ENCODE results near the gene CCDC134.
"Not testable (repeated sequence)": the region's sequence is repeated elsewhere in the genome, so short reads cannot be mapped to it uniquely, and the experiment has no call there.

Gene CCDC134

DNA sequence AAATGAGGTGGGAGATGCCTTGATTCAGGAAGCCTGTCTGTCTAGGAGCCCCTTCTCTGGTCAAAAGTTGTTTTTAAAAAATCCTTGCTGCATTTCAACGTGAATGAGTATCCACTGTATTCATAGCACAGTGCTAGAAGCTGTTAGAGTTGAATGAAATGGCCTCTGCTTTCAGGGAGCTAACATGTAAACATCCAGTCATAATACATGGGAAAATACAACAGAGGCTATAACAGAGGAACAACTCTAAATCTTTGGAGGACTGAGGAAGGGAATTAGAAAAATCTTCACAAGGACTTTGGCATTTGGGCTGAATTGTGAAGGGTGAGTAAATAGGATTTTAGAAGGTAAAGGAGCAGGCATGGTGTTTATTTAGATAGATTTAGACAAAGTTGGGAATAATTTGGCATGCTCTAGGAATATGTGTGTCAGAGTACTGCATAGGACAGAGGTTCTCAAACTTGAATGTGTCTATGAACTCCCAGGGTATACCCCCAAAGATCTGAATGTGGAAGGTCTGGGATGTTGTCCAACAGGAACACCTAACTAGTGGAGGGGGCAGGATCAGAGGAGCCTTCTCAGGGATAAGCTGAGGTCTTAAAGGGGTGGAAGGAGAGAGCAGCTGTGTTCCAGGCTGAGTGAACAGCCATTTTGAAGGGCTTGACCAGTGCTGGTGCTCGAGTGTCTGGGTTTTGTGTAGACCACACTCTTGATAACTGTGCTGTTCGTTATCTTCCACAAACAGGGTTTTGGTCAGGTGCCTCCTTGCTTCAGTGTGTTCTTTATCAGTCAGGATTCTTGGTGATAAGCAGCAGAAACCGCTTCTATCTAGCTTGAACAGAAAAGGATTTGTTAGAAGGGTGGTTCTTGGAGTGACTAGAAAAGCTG, 45.1 kb downstream of the CCDC134 start:
- no peak for DNase-seq

DNA sequence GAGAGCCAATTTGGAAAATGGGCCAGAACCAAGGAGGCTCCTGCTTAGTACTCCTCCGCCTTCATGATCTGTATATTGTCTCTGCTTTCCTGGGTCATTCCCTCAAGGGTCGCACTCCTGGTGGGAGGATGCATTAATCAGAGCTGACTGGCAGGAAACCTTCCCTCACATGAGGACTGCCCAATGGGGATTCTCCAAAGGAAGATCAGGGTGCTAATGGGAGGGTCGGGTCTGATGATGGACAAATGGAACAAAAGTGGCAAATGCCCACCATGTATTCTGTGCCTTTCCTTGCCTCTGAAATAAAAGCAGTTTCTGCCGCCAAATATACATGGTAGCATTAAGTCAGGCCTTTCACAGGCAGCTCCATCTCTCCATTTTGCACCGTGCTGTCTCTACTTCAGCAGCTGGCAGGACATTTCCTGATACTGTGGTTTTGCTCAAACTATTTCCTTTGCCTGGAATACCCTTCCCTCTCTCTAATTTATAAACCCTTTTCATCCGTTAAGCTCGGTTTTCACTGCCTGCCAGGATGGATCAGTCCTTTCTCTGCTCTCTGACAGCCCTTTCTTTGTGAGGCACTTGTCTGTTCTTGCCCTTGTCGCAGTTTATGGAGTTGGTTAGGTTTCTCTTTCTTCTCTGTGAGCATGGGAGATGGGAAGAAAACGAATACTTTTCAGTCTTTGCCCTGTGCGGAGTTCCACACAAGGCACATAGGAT, 45.9 kb downstream of the CCDC134 start:
- DNase-seq = no peak

DNA sequence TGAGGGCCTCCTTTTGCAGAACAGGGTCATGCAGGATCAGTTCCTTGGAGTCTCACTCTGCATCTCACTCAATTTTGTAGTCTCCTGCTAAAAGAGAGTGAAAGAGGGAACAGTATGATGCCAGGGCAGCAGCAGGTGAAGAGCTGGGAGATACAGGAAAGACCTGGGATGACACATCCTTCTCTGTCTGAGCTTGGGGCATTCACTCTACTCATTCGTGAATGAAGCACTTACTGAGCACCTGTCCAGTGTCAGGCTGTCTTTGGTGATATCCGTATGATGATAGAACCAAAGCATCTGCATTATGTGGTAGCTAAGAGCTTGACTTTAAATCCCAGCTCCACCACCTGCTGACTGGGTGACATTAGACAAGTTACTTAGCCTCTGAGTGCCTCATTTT, 46.8 kb downstream of the CCDC134 start:
- DNase-seq = no peak

DNA sequence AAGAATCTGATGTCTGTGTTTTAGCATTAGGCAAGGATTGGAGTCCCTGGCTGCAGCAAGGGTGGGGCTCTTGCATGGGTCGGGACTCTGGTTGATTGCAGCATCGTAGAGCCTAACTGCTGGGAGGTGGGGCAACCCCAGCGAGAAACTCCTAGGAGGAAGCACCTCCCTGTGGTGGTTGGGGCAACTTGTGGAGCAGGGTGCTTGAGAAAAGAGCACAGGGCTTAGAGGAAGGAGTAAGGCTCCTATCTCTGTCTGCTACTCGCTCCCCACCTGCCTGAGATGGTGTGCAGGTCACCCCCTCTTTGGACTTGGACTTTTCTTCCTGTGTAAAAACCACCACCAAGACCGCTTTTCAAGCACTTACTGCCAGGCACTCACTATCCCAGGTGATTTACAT, 48.0 kb downstream of the CCDC134 start:
- DNase-seq = peak; percentile 24

DNA sequence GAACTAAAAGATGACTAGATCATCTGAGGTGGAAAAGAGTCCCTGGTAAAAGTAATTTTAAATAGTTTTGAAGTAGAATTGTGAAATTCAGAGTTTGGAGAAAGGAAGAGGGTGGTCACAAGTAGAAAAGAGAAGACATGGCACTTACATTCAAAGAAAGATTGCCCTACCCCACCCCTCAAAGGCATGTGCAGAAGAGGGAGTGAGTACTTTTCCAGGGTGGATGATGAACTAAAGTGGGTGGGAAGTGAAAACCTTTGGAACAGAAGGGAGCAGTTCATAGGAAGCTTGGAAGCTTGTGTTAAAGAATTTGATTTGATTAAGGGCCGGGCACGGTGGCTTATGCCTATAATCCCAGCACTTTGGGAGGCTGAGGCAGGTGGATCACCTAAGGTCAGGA, 56.0 kb downstream of the CCDC134 start:
- DNase-seq = no peak

DNA sequence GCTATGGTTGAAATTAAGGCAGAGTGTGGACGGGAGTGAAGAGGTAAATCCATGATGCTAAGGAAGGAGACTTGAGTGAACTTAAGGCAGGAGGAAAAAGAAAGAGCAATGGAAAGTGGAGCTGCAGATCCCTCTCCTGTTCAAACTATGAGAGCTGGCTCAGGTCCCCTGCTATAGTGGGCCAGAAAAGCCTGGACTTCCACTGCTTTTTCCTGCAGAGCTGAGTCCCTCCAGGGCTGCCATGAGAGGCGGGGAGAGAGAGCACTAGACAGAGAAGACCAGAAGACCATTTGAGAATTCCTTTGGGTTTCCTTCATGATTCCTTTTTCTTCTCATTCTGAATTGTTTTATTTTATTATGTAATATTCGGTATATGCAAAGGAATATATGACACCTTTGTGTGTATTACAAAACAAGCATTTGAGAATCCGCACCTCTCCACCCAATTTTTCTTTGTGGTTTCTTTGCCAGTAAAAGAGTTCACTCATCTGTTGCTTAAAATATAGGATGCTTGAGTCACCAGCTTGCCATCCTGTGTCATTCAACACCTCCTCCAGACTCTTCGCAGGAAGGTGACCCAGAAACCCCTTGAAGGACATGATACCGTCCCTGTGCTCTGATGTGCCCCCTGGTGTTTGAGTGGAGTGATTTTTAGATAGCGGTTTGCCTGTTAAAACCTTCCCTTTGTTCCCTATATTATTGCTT, 56.8 kb downstream of the CCDC134 start:
- DNase-seq = peak; percentile 84

DNA sequence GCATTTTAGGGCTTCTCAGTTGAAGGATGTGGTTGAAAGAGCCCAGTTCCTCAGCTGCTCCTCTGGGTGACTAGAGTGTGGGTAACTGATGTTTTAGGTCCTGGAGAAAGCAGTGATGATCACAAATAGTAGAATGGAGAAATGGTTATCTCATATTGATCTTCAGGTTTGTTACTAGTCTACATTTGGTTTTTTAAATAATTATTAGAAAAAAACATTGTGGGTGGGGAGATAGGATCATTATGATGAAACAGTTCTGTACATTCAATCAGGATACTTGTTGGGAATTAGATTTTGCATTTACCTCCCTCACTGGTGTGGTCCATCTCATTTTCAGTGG, 57.4 kb downstream of the CCDC134 start:
- no peak for DNase-seq

DNA sequence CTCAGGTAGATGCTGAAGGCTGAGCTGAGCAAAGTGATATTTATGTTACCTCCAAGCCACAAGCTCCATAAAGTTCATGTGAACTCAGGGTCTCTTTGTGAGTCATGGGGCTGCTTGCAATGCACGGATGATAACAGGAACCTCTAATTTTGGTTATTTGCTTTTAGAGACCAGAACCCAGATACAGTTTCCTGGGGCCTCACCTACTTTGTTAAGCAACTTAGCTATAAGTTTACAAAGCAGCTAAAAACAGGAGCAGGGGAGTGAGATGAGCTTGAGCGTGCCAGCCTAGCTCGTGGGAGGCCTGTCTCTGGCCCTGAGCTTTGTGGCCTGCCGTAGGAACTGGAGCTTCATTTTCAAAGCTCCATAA, 61.7 kb downstream of the CCDC134 start:
- peak; percentile 54 for DNase-seq

DNA sequence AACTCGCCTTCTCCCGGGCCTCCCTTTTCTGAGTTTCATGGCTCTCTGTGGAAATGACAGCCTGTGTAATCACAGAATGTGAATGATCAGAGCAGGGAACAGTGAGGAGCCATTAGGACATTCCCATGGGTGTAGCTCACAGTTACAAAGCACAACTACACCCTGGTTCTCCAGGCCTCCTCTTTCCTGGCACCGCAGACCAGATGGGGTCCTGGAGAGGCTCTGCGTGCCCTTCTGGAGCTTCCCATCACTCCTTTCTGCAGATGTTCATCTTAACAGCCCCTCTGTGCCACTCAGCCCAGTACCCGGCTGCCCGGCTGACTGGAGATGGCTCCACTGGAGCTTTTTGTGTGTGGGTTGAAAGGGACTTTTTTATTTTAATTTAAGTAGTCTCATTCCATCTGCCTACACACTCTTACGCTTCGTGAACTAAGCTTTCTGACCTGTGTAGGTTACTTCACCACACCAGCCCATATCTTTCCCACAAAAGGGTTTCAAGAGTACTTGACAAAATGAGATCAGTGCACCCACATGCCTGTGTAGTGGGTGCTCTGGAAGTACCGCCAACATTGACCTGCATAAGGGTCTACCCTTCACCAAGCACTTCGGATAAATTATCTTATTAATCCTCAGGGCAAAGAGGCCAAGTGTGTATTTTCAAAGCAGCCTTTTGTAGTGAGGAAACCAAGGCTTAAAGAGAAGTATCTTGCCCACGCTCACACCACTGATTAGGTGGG, 62.2 kb downstream of the CCDC134 start:
- peak; percentile 31 for DNase-seq

DNA sequence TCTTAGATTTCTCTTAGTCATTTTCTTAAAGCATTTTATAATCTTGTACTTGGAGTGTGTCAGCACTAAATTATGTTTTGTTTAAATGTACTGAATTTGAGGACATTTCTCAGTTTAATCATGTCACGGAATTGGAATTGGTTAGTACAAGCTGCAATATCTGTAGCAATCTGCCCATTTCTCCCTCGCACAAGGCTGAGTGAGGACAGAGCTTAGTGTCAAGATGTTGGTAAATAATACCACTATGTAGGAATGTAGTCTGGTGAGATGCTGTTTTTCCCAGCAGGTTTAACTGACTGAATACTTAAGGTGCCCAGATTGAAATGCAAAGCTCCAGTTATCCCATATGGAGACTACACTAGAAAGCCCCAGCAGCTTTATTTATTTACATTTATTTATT, 63.0 kb downstream of the CCDC134 start:
- DNase-seq = no peak

DNA sequence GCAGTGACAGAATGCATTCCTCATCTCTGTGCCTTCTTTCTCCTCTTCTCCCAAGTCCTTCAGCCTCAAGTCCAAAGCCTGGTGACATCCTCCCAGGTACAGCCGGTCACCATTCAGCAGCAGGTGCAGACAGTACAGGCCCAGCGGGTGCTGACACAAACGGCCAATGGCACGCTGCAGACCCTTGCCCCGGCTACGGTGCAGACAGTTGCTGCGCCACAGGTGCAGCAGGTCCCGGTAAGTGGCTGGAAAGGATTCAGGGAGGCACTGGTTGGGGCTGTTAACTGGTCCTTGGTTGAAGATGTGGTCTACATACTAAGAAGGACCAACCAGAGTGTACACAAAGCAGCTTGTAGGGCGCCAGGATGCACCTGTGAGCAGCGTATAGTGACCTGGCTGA, 68.1 kb downstream of the CCDC134 start:
- no peak for DNase-seq

DNA sequence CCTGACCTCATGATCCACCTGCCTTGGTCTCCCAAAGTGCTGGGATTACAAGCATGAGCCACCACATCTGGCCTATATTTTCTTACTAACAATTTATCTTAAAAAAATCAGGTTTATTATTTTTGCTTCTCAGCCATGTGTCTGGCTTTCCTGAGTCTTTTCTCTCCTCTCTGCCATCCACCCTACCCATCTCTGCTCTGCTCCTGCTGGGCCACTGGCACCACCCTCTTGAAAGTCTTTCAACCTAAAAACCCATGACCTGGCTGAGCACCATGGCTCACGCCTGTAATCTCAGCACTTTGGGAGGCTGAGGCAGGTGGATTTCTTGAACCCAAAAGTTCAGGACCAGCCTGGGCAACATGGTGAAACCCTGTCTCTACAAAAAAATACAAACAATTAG, 69.6 kb downstream of the CCDC134 start:
- DNase-seq = not testable (repeated sequence)

DNA sequence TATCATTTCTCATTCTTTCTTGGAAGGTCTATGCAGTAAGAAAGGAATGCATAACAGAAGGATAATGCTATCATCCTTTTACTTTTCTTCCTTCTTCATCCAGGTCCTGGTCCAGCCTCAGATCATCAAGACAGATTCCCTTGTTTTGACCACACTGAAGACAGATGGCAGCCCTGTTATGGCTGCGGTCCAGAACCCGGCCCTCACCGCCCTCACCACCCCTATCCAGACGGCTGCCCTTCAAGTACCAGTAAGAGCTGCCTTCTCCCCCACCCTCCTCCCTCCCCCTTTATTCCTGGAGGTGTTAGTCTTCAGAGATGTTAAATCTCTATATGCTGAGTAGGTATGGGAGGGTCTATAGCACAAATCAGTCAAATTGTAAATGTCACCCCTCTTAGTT, 70.3 kb downstream of the CCDC134 start:
- no peak for DNase-seq

DNA sequence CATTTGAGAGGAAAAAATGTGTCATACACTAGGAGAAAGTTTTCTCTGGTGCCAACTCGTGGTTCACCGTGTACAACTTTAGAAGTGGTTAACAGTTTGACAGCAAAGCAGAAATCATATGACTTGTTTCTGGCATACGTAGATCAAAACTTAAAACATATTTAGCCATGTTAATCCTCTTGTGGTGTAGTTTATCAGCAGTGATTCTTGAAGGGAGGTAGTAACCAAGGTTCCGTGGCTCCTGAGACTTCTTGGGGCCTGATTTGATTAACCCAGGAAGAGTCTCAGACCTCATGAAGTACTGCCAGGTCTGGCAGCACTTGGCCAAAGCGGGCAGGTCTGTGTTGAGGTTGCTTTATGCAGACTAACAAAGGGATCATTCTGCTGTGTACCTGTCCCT, 72.9 kb downstream of the CCDC134 start:
- DNase-seq = peak; percentile 56

DNA sequence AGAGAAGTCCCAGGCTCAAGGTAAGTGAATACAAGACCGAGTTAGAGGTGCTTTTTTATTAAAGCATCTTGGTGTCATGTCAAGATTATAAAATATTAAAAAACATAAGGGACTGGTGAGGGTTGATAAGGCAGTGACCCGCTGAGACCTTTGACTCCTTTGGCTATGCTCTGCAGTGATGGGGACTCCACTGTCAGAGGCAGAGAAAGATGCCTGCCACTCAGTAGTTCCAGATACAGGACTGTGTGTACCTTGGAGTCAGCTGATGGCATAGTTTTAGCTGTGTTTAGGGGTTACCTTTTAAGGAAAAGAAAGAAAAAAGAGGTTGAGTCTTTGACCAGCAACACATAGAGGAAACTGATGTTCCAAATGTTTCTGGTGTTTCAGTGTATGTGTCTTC, 73.6 kb downstream of the CCDC134 start:
- DNase-seq = no peak

DNA sequence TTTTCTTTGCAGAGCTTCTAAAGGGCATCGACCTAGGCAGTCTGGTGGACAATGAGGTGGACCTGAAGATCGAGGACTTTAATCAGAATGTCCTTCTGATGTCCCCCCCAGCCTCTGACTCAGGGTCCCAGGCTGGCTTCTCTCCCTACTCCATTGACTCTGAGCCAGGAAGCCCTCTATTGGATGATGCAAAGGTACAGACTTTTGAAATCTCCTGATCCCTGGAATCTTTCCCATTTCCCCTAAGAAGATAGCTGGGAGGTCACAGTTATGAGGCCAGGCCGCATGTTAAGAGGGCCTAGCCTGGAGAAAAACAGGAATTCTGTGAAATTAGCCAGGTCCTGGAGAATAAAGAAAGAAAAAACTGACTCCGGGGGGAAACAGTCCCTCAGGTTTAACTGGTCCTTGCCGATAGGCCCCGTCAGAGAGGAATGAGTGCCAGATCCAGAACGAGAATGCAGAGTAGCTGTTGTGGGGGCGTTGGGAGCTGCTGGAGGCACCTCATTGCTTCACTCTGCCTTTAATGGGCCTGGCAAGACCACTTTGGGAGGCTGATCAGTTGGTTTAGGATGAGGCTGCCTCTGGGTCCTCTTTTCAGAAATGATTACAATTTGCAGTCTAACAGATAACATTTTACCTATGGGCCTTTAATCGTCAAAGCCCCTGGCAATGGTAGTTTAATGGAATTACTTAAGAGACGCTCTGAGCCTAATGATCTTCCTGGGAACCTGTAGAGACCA, 75.2 kb downstream of the CCDC134 start:
- no peak for DNase-seq
